OCI-M2 (cell line): Measurements from ENCODE around the gene MUC5B.
"Not testable (repeated sequence)": the region's sequence is repeated elsewhere in the genome, so short reads cannot be mapped to it uniquely, and the experiment has no call there.

Experiments used
- DNase-seq: peaks from one replicate; lab custom pipeline; 2025; ENCODE audit not compliant: unreplicated experiment; lab: John Stamatoyannopoulos, UW

MUC5B gene

DNA sequence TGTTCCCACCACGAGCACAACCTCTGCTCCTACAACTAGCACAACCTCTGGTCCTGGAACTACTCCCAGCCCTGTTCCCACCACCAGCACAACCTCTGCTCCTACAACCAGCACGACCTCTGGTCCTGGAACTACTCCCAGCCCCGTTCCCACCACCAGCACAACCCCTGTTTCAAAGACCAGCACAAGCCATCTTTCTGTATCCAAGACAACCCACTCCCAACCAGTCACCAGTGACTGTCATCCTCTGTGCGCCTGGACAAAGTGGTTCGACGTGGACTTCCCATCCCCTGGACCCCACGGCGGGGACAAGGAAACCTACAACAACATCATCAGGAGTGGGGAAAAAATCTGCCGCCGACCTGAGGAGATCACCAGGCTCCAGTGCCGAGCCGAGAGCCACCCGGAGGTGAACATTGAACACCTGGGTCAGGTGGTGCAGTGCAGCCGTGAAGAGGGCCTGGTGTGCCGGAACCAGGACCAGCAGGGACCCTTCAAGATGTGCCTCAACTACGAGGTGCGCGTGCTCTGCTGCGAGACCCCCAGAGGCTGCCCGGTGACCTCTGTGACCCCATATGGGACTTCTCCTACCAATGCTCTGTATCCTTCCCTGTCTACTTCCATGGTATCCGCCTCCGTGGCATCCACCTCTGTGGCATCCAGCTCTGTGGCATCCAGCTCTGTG lies 30.9 kb upstream of the MUC5B start:
- DNase-seq = not testable (repeated sequence)

DNA sequence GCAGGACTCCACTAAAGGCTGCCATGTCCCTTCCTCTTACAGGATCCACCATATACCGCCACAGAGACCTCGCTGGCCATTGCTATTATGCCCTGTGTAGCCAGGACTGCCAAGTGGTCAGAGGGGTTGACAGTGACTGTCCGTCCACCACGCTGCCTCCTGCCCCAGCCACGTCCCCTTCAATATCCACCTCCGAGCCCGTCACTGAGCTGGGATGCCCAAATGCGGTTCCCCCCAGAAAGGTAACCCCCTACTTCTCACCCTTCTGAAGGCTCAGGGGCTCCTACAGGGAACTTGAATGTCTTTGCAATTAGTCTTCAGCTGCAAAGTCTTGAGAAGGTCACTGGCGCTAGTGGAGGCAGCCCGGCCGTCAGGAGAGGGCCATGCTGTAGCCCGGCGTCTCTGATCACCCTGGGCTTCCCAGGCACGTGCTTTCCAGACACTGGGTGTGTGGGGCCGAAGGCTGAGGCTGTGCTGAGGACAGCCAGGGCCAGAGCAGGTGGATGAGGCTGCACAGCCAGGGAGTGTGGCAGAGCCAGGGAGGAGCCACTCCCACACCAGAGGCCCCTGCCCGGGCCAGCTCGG lies 30.0 kb upstream of the MUC5B start:
- no peak for DNase-seq

DNA sequence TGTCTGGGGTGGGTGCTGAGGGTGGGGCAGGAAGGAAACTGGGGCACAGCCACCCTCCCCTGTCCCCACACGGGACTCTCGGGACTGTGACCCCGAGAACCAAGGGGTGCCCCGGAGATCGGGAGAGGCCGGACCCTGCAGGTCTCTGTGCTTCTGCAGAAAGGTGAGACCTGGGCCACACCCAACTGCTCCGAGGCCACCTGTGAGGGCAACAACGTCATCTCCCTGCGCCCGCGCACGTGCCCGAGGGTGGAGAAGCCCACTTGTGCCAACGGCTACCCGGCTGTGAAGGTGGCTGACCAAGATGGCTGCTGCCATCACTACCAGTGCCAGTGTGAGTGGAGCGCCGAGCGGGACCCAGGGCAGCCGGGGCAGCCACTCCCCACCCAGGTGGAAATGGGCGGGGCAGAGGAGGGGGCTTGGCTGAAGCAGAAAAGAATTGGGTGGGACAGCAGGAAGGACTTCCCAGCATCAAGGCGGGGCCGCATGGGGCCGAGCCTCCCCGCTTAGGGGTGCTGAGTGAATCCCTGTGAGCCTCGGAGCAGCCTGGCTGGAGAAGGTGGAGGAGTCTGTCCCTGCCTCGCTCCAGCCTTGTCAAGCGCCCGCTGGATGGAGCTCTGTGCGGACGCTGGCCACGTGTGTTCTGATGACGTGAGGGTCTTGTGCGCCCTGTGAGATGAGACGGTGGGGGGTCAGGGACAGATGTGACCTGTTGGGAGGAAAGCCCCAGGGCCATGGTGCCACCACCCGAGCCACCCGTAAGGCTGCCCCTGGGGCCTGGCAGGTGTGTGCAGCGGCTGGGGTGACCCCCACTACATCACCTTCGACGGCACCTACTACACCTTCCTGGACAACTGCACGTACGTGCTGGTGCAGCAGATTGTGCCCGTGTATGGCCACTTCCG lies 29.3 kb upstream of the MUC5B start:
- no peak for DNase-seq

DNA sequence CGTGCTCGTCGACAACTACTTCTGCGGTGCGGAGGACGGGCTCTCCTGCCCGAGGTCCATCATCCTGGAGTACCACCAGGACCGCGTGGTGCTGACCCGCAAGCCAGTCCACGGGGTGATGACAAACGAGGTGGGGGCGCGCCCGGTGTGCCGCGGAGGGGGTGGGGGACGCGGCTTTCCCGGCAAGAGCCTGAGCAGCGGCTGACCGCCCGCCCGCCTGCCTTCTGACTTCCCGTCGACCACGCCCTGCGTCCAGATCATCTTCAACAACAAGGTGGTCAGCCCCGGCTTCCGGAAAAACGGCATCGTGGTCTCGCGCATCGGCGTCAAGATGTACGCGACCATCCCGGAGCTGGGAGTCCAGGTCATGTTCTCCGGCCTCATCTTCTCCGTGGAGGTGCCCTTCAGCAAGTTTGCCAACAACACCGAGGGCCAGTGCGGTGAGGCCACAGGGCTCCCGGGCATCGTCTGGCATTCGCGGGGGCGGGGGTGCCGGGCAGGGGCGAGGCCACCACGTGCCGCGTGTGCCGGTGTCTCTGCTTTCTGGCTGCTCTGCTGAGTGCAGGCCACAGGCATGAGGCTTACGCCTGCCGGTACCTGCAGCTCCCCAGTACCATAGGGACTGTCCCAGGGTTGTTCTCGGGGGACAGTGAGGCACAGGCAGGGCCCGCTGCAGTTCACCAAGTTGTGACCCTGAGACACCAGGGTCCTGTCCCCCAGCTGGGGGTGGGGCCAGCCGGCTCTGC lies 28.5 kb upstream of the MUC5B start:
- DNase-seq = no peak

DNA sequence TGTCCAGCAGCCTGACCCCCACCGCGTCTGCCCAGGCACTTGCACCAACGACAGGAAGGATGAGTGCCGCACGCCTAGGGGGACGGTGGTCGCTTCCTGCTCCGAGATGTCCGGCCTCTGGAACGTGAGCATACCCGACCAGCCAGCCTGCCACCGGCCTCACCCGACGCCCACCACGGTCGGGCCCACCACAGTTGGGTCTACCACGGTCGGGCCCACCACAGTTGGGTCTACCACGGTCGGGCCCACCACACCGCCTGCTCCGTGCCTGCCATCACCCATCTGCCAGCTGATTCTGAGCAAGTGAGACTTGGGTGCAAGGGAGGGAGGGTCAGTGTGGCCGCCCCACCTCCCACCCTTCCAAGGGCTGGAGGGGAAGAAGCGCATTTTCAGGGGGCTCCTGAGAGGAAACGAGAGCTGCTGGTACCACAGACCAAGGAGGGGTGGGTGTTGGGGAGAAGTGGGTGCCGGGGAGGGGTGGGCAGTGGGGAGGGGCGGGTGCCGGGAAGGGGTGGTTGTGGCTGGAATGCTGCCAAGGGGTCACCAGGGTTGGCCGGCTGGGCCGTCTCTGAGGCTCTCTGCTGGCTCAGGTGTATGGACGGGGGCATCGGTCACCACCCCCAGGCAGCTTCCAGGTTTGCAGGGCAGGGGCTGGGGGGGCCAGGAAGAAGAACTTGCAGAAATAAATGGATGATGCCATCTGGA lies 27.7 kb upstream of the MUC5B start:
- DNase-seq = no peak

DNA sequence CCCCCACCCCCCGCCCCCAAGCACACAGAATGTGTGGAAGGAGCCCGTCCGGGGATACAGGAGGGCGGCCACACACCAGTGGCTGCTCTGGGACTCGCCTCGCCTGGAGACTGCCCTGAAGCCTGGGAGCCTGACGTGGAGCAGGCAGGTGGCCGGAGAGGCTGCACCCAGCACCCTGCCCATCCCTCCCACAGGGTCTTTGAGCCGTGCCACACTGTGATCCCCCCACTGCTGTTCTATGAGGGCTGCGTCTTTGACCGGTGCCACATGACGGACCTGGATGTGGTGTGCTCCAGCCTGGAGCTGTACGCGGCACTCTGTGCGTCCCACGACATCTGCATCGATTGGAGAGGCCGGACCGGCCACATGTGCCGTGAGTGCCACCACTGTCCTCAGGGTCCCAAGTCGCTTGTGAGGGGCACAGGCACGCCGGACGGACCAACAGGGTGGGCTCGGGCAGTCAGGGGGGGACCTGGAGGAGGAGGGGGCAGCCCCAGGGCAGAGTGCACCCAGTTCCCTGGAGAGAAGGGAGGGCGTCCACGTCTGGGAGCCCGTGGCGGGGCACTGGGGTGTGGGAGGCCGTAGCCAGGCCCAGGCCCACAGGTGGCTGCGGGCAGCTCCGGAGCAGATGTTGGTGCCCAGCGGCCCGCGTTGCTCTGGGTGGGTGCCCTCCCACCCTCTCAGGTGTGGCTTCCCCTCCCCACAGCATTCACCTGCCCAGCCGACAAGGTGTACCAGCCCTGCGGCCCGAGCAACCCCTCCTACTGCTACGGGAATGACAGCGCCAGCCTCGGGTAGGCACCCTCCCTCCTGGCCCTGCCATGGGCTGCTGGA lies 27.0 kb upstream of the MUC5B start:
- DNase-seq = no peak

DNA sequence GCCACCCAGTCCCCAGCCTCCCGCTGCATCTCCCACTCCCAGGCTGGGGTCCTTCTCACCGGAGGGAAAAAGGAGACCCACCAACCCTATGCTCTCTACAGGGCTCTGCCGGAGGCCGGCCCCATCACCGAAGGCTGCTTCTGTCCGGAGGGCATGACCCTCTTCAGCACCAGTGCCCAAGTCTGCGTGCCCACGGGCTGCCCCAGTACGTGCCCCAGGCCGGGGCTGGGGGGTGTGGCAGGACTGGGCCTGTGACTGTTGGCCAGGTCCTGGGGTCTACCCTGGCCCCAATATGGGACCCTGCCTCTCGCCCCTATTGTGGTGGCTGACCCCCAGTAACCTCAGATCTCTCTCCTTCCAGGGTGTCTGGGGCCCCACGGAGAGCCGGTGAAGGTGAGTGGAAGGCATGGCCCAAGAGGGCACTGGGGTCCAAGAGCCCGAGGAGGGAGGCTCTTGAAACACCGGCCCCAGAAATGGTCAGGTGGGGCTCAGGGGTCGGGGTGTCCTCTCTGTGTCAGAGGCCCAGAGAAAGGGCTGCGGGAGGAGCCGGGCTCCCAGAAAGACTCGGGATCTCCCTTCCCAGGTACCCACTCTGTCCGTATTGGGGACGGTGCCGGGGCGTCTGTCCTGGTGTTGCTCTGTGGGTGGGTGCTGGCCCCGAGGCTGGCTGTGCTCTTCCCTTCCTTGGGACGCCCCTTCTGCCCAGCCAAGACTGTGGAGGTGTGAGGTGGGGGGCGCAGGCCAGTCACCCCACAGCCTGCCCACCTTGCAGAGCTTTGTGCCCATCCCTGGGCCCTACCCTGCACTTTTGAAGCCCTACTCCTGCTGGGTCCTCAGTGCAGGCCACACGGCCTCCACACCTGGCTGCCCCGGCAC lies 26.1 kb upstream of the MUC5B start:
- DNase-seq = no peak

DNA sequence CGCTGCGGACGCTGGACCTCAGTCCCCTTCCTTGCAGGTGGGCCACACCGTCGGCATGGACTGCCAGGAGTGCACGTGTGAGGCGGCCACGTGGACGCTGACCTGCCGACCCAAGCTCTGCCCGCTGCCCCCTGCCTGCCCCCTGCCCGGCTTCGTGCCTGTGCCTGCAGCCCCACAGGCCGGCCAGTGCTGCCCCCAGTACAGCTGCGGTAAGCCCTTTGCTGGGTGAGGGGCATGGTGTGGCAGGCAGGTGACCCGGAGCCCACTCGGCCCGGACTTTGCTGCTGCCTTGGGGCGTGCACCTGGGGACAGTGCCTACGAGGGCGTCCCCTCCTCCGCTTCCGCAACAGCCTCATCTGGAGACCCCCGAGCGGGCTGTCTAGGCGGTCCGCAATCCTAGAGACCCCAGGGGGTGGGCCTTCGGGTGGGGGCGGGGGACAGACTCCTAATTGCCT lies 25.4 kb upstream of the MUC5B start:
- no peak for DNase-seq

DNA sequence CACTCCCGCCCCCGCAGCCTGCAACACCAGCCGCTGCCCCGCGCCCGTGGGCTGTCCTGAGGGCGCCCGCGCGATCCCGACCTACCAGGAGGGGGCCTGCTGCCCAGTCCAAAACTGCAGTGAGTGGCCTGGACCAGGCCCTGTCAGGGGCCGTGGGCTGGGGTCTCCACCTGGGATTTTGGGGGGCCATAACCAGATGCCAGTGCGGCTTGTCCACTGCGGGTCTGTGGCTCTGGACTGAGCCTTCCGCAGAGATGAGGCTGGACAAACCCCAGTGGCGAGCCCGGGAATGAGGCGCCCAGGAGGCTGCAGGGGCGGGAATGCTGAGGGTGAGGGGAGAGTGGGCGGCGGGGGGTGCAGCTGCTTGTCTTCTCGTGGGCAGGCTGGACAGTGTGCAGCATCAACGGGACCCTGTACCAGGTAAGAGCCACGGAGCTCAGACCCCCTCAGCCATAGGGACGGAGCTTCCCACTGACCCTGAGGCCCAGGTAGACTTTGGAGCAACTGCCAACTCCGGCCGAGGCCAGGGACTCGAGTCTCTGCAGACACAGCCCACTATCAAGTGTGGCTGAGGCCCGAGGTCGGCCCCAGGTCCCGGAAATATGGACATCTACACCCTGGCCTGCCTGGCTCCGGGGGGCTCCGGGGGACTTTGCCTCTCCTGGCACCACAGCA lies 24.8 kb upstream of the MUC5B start:
- no peak for DNase-seq

DNA sequence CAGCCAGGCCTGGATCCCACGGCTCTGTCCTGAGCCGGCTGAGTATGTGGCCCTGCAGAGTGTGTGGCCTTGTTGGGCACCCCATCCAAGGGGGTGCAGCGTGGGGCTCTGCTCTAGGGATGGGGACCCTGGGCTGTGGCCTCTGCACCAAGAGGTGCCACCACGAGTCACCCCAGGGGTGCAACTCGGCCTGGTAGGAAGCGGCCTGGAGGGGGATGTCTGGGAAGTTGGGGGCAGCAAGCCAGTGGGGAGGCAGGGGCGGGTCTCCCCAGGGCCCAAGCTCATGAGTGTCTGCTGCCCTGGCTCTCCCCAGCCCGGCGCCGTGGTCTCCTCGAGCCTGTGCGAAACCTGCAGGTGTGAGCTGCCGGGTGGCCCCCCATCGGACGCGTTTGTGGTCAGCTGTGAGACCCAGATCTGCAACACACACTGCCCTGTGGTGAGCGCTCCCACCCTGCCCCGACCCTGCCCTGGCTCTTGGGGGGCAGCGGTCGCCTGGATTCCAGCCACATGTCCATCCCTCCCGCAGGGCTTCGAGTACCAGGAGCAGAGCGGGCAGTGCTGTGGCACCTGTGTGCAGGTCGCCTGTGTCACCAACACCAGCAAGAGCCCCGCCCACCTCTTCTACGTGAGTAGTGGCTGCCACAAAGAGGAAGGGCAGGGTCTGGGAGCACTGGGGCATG lies 24.2 kb upstream of the MUC5B start:
- DNase-seq = no peak

DNA sequence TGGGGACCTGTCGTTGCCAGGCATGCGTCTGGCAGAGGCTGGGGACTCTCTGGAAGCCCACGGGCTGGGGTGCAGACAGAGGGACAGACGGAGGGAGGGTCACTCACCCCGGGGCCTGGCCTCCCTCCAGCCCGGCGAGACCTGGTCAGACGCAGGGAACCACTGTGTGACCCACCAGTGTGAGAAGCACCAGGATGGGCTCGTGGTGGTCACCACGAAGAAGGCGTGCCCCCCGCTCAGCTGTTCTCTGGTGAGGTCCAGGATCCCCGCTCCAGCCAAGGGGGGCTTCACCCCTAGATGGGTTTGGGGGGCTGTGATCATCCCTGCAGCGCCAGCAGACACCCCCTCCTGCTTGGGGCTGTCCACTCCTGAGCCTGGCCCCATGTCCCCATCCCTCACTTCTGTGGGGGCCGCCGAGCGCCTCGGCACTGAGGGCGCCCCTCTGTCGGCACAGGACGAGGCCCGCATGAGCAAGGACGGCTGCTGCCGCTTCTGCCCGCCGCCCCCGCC lies 23.6 kb upstream of the MUC5B start:
- no peak for DNase-seq

DNA sequence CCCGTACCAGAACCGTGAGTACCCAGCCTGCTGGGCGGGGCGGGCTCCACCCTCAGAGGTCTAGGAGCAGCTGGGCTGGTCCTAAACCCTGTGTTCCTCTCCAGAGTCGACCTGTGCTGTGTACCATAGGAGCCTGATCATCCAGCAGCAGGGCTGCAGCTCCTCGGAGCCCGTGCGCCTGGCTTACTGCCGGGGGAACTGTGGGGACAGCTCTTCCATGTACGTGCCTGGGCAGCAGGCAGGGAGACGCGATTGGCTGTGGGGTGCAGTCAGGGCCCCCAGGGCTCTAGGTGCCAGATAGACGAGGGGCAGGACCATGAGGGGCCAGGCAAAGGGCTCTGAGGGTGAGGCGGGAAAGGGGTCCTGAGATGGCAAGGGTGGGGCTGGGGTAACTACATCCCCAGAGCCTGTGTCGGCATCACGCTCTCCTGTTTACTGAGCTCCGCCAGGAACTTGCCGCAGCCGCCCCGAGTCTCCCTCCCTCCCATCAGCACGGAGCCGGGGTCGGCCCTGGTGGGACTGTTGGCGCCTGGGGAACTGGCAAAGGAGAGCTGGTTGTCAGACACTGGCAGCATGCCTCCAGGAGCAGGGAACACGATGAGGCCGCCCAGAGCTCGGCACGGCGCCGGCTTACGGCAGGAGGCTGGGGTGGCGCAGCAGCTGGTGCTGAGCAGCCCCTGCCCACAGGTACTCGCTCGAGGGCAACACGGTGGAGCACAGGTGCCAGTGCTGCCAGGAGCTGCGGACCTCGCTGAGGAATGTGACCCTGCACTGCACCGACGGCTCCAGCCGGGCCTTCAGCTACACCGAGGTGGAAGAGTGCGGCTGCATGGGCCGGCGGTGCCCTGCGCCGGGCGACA lies 22.9 kb upstream of the MUC5B start:
- no peak for DNase-seq

DNA sequence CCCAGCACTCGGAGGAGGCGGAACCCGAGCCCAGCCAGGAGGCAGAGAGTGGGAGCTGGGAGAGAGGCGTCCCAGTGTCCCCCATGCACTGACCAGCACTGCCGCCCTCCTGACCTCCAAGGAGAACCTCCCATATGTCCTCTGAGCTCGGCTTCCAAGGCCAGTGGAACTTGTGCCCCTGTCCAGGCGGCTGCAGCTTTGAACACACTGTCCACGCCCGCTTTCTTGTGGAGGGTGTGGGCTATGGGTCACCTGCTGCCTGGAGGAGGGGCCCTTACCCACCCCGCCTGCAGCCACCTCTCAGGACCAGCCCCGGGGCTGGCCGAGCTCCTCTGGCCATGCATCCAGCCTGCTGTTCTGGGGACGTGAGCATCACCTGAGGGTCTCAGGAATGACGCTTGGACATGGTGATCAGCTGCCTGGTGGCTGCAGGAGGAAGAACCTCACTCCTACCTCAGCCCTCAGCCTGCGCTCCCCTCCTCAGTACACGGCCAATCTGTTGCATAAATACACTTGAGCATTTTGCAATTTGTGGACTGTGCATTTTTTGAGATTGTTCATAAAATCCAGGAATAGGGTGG lies 22.2 kb upstream of the MUC5B start:
- no peak for DNase-seq

DNA sequence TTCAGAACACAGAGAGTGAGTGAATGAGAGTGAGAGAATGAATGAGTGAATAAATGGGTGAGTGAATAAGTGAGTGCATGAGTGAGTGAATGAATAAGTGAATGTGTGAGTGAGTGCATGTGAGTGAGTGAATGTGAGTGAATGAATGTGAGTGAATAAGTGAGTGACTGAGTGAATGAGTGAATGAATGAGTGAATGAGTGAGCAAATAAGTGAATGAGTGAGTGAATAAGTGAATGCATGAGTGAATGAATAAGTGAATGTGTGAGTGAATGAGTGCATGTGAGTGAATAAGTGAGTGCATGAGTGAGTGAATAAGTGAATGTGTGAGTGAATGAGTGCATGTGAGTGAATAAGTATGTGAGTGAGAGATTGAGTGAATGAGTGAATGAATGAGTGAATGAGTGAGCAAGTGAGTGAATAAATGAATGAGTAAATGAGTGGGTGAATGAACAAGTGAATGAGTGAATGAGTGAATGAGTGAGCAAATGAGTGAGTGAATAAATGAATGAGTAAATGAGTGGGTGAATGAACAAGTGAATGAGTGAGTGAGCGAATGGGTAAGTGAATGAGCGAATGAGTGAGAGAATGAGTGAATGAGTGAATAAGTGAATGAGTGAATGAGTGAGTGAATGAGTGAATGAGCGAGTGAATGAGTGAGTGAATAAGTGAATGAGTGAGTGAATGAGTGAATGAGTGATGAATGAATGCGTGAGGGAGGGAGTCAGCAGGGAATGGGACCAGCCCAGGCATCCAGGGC lies 21.3 kb upstream of the MUC5B start:
- no peak for DNase-seq

DNA sequence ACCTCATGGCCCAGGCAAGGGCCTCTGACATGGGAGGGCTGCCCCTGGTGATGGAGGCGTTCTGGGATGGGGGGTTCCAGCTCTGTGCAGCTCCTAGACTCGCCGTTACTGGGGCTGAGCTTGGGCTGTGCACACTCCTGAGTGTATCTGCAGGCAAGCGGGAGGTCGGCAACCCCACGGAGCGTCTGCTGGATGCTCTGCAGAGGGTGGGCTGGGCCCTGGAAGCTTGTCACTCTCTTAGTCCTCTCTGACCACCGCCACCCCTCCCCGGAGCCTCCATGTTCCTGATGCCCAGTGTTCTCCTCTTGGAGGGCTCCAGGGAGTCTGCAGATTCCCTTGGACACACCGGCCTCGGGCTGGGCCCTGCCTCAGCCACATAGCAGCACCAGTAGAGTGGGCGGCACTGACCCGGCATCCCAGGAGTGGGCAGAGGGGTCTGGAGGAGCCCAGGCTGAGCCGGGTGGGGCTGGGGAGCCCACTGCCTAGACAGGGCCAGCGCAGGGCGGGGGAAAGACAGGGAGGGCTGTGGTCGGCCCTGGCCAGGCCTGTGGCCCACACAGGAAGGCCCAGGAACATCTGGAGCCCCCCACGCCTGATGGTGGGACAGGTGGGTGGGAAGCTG lies 20.6 kb upstream of the MUC5B start:
- DNase-seq = no peak
